SW 1271 (cell line): ENCODE data around the gene ORAI2.
"Not testable (repeated sequence)": the region's sequence is repeated elsewhere in the genome, so short reads cannot be mapped to it uniquely, and the experiment has no call there.

ENCODE experiments used
- DNase-seq, 2 experiments: peaks; one replicate each; lab custom pipeline; 2025; lab: John Stamatoyannopoulos, UW

Gene ORAI2

GRCh38 chr7:102503141-102503540, 69.8 kb downstream of the ORAI2 start:
- not testable (repeated sequence) for DNase-seq

DNA sequence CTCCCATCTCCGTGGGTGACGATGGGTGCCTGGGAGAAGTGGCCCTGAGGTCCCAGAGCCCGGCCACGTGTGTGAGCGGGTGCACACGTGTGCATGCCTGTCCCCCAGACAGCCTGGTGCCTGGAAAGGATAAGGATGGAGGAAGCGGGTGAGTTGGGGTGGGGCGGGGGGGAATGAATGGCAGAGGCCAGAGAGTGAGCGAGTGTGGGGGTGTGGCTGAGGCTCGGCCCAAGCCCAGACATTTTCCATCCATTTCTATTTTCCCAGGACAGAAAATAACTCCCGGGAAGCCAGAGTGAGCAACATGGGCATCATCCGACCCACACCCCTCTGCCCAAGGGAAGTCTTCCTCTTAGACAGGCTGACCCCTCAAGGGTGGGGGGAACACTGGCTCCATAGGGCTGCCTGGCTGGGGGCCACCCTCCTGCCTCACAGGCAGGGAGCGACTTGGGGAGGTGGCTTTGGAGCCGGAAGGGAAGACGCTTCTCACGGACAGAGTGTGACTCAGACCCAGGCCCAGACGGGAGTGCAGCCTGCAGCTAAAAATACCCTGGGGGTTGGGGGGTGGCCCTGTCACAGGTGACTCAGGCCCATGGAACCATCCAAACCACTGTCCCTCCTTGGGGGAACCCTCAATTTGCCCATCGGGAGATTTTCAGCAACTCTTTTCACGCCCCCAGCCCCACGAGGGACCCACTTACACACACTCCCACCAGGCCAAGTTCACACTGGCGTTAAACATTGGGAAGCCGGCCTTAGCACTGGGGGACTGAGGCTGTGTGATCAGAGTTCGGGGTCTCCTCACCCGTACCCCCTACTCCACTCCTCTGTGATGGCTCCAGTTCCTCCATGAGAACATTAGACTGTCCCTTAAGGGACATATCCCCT, 72.2 kb downstream of the ORAI2 start:
- DNase-seq, result not testable (repeated sequence)
